Omental fat pad (tissue), 4 donors: ENCODE data around the gene DOCK4. TPM values are rescaled to one million over a fixed set of nuclear protein-coding genes. Genes with fewer than 3 reads are reported as not detected.

Experiments
- ATAC-seq: fragments of 150-250 bp; one replicate; pipeline ENCODE4 v1.9.1; 2016; ENCODE audit warnings: mild to moderate bottlenecking, moderate library complexity; ENCODE audit not compliant: low FRiP score
- DNase-seq: peaks from one replicate; pipeline ENCODE4 v3.0.0-alpha.2; 2019; ENCODE audit warnings: low spot score
- CTCF ChIP-seq, 3 donors: fragments of 450-650 bp; IDR thresholded peaks; one replicate each; pipeline ENCODE4 v1.5.1; 2016 to 2017; ENCODE audit warnings: antibody characterized with exemption in 3 of 3, mild to moderate bottlenecking in 3 of 3, moderate library complexity in 2 of 3
- total RNA-seq, 4 donors: library from RNA; depleted of rRNA; stranded (reverse); fragments of >200 nt; gene quantifications; one replicate each; pipeline ENCODE4 v1.1.0, GENCODE V29; 2016

Gene DOCK4
- total RNA-seq, 4 donors from 2014 or later = 47.5 to 86.9 (median 59.7) TPM

- DNase-seq = no peak
- TF ChIP-seq CTCF (IDR thresholded peaks at IDR 0.05) = no peak
- no peak for ATAC-seq
Measured at GRCh38 chr7:112069879-112070321, 136.3 kb downstream of the DOCK4 start.

DNA sequence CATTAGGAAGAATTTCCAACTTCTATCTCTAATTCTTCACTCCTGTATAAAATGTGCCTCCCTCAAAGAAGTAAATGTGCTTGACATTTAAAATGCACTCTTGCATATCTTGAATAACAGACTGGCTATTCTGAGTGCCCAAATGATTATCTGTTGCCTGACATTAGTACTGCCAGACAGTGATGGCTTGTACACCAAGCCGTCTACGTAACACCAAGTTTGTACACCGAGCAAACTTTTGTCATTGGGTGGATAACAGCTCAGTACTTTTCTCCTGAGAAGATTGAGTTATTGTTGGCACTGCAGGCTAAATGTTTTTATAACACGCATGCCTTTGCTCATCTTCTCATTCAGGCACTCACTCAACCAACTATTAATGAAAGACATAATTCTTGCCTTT is 137.2 kb downstream of the DOCK4 start:
- ATAC-seq (no peak), DNase-seq (no peak)
- no peak for TF ChIP-seq CTCF (IDR thresholded peaks at IDR 0.05)

GRCh38 chr7:112067632-112068540 is 138.3 kb downstream of the DOCK4 start:
- no peak for TF ChIP-seq CTCF (IDR thresholded peaks at IDR 0.05)
- no peak for DNase-seq
- peak; percentile 22 for ATAC-seq

- no peak for TF ChIP-seq CTCF (IDR thresholded peaks at IDR 0.05)
- DNase-seq = no peak
- peak; percentile 69 for ATAC-seq
Measured at GRCh38 chr7:112067200-112067599, 139.0 kb downstream of the DOCK4 start.

GRCh38 chr7:112065758-112066157 is 140.4 kb downstream of the DOCK4 start:
- ATAC-seq = no peak
- DNase-seq = no peak
- no peak for TF ChIP-seq CTCF (IDR thresholded peaks at IDR 0.05)

GRCh38 chr7:112064627-112065385 is 141.4 kb downstream of the DOCK4 start:
- TF ChIP-seq CTCF (IDR thresholded peaks at IDR 0.05) = no peak
- DNase-seq (no peak), ATAC-seq (no peak)
